CD4-positive, alpha-beta T cell treated with Interleukin-21 for 1 hour (primary cell): ENCODE data around the gene SLC24A4.

Experiments used
- DNase-seq: peaks from one replicate; pipeline ENCODE4 v3.0.0-alpha.2; 2020

Gene SLC24A4, protein sequence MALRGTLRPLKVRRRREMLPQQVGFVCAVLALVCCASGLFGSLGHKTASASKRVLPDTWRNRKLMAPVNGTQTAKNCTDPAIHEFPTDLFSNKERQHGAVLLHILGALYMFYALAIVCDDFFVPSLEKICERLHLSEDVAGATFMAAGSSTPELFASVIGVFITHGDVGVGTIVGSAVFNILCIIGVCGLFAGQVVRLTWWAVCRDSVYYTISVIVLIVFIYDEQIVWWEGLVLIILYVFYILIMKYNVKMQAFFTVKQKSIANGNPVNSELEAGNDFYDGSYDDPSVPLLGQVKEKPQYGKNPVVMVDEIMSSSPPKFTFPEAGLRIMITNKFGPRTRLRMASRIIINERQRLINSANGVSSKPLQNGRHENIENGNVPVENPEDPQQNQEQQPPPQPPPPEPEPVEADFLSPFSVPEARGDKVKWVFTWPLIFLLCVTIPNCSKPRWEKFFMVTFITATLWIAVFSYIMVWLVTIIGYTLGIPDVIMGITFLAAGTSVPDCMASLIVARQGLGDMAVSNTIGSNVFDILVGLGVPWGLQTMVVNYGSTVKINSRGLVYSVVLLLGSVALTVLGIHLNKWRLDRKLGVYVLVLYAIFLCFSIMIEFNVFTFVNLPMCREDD

DNA sequence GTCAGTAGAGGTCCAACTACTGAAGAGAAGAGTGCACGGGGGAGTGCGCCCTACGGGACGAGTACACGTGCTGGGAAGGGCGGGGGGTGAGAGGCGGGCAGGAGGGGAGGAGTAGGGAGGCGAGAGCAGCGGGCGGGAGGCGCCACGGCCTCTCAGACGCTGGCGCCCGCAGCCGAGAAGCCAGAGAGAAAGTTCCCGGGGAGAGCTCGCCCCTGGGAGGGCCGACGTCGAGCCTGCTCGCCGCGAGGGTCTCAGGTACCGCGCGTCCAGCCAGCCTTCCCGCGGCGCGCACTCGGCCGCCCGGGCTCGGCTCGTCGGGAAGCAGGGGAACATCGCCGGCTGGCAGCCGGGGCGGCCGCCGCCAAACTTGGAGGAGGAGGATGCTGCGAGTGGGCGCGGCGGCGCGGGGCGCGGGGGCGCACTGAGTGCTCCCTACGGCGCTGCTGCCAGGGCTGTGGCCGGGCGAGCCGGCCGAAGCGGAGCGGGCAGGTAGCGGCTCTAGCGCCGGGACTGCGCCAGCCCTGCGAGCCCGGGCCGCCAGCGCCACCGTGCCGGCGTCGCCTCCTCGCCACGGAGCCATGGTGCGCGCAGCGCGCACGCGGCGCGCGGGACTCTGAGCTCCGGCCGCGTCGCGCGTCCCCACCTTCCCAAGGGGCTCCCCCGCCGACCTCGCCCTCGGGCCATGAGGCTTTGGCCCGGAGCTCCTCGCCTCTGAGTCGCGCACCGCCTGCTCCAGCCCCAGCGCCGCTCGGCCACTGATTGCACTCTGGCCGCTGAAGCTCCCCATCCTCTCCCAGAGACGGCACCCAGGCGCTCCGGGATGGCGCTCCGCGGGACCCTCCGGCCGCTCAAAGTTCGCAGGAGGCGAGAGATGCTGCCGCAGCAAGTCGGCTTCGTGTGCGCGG lies at the start of gene SLC24A4:
Gene SLC24A4 (plus strand): TSS at position 155 of the 905 bp plus-strand sequence. CDS start 666 bp downstream, at position 821.
- DNase-seq = no peak

DNA sequence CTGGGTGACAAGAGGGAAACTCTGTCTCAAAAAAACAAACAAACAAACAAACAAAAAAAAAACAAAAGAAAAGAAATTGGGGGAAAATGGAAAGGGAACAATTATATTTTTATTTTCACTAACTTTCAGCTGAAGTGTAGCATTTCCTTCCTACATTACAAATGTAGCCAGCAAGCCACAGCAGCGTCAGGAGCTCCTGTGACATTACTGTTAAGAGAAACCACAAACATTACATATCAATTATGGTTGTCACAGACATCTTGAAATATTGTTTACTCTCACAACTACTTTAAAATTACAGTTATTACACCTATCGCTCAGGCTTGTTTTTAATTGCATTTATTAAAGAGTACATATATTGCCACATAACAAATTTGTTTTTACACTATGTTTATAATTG lies 49.8 kb upstream of the SLC24A4 start:
- no peak for DNase-seq

DNA sequence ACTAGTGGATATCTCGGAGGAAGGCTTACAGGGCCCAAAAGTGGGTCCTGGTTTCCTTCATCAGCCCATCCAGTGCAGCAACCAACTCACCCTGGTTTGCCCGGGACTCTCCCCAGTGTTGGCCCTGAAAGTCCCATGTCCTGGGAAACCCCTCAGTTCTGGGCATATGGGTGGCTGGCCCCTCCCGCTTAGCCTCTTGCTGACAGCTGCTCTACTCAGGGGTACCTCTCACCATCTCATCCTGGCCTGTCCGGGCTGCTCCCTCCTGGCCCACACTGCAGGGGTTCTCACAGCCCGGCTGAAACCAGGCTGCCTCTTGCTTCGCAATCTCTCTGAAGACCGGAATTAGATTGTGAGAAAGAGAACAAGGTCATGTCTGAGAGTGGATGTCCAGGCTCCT lies 48.9 kb upstream of the SLC24A4 start:
- DNase-seq = no peak

DNA sequence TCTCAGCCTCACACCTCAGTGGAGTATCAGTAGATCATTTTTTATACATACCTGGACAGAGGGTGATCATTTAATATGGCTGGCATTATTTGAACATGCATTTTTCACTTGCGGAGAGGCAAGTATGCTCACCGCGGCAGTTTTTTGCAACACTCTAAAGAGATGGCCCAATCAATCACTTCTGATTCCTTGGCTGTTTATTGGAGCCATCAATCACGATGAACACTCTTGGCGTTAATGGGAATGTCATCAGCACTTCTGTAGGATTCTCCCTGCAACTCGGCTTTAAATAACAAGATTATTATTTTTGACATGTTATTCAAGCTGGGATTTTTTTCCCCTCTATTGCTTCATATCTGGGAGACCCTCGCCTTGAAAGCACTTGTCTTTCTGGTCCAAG lies 46.9 kb upstream of the SLC24A4 start:
- no peak for DNase-seq

DNA sequence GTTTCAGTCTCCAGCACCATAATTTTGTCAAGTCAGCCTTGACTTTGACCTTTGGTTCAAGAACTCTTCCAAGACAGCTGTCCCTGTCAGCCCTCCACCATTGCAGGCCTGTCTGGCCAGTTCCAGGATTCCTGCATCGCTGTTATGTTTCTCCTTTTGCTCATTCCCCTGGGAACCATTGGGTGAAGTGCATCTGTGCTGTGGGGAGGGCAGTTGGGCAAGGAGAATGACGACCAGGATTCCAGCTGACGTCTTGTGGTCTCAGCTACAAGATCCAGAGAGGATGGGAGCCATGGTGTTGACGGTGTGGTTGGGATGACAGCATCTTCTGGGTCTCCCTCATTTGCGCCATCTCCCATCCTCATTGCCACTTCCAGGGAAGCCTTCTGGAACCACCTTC lies 45.9 kb upstream of the SLC24A4 start:
- DNase-seq = no peak

DNA sequence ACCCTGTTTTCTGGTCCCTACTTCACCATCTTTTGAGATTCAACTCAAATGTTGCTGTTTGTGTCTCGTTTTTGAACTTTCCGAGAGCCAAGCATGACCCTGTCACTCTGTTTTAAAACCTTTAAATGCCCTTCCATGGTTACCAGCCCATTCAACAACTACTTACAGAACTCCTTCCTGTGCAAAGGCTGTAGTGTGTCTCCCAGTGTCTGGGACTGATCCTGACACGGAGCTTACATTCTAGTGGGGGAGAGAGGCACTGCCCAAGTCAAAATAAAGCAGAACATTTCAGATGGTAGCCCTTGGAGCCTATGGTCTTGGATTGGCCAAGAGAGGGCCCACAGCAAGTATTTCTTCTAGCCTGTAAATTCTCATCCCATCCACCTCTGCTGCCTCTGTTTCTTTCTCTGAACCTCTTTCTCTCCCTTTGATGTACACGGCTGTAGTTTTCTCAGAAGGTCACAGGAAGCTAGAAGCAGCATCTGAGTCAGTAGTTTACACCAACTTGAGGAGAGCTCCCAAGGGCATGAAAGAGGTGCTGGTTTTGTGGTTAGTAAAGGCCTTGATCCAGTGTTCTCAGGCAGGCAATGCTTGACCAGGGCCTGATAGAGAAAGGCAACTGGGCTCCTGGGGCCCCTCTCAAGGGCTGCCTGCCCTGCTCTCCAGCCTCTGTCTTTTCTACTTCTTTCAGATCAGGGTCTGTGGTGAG lies 42.3 kb upstream of the SLC24A4 start:
- peak; percentile 0 for DNase-seq

DNA sequence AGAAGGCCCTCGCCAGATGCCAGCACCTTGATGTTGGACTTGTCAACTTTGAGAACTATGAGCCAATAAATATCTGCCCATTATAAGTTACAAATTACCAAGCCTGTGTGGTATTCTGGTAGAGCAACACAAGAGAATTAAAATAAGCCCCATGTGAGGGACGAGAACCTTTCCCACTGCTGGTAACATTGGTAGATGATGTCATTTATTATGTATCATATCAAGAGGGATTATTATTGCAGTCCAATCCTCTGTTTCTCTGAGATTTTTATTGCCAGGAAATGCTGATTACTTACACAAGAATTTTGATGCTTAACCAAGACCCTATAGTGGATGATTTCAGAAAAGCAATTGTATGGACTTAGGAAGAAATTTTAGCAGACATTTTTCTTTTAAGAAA lies 40.3 kb upstream of the SLC24A4 start:
- no peak for DNase-seq

DNA sequence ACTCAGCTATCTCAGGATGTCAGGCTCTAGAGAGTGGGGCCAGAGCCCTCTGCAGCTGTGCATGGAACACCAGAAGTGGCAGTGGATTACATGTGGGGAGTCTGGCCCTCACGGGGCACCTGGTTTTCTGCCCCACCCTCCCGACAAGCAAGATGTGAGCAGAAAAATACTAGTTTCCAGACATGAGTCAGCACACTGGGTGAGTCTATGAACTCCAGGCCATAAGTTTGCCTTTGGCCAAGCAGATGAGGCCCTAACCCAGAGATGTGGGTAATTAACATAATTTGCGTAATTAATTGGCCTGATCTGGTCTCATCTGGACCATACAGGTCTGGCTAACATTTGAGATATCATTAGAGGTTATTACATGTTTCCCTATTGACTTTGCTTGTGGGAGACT lies 37.7 kb upstream of the SLC24A4 start:
- DNase-seq = no peak

DNA sequence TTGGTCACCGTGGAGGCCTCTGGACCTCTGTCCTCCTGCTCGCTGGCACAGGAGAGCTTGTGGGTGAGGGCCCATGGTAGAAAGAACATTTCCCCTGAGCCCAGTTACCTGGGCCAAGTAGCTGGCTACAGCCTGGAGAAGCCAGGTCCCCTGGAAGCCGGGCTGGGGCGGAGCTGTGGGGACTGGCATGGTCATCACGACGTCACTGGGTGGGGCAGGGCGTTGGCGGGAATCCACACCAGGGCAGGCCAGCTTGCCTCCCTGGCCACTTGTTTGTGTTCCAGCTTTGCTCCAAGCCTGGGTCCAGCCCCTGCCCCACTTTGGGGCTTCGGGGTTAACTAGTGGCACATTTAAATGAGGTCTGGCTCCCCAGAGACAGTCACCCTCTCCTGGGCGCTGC lies 35.0 kb upstream of the SLC24A4 start:
- DNase-seq = no peak

DNA sequence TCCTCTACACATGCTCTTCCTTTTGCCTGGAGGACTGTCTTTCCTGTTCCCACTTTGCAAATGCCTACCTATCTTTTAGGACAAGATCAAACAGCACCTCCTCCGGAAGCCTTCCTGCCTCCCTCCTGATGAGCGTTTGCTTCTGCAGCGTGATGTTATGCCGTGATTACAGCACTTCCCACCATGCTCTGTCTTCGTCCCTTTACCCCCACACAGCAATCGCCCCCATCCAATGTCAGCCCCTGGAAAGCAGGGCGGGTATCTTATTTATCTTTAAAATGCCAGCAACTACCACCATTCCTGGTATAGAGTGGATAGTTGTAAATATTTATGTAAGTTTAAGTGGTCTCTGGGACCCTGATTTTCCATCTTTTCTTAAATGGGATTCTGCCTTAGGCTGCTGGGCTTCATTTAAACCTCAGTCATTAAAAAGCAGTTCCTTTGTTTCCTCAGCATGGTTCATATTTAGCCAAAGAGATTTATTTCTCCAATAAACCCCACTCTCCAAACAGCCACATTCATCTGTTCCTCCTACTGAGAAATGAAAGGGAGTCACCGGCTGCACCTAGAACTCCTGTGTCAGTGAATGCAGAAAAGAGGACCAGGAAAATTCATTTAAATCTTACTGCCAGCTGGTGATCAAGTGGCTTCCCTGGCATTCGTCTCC lies 33.8 kb upstream of the SLC24A4 start:
- no peak for DNase-seq

DNA sequence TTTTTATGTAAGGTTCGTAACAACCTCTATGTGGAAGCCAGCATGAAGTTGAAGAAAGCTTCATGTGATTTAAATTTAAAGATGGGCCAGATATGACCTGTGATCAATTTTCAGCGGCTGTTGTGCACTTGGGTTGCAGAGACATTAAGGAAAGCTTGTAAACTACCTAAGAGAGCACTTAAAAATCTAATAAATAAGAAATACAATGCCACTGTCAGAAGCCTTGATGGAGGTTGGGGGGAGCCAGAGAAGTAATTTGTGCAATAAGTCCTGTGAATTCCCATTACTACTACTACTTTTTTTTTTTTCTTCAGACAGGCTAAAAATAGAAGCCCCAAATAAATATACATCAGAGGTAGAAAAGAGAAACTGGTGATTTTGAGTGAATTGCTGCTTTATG lies 30.3 kb upstream of the SLC24A4 start:
- no peak for DNase-seq

DNA sequence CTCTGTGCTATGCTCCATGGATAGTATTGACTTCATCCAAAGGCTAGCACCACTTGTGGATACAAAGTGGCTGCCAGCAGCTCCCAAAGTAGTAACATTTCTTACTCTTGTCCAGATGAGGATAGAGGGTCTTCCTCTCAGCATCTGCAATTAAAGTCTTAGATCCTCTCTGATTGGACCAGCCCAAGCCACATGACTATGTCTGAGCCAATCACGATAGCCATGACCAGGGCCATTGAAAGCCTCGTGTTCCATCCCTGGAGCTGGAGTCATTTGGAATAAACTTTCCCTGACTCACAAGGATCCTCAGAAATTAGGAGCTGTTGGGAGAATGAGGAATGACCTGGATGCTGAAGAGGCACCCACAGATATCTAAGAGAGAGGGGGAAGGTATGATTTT lies 28.5 kb upstream of the SLC24A4 start:
- DNase-seq = no peak

DNA sequence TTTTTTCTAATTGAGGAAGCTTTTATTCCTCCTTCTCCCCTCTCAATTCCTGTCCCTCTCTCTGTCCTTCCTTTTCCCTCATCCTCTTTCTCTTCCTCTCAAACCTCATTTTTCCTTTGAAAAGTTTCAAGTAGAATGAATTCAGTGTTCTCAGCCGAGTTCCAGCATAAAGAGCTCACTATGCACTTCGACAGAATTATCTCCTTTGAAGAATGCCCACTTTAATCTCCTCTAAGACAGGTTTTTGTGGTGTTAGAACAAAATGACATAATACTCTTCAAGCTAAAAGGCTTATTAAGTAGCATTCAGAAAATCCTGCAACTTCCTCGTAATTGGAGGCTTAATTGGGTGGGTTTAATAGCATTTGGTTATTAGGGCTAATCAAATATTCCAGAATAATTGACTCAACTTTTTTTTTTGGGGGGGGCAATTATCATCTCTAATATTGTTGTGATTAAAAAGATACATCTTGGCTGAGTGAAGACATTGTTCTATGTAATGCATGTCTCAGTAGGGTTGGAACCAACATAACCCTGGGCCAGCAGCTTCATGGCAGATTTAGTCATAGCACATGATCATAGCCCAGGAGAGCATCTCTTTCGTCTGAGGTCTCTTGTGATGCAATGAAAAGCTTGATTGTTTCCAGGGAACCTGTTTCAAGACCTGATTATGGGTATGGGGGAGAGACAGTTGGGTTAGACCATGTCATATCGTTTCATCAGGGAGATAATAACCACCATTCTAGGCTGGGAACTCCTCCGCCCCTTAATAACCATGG lies 25.0 kb upstream of the SLC24A4 start:
- no peak for DNase-seq

DNA sequence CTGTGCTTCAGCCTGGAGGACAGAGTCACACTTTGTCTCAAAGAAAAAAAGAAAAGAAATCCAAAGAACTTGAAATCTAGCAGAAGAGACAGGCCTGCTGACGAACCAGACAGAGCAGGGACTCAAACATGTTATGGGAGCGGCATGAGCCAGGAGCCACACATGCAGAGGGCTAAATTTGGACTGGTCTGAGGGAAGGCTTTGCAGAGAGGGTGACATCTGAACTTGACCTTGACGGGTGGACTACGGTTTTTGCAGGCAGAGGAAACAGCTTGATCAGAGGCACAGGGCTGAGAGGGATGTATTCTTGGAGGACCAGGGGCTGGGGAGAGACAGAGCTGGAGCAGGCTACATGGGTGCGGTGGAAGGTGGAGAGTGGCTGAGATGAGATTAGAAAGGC lies 20.5 kb upstream of the SLC24A4 start:
- DNase-seq = no peak

DNA sequence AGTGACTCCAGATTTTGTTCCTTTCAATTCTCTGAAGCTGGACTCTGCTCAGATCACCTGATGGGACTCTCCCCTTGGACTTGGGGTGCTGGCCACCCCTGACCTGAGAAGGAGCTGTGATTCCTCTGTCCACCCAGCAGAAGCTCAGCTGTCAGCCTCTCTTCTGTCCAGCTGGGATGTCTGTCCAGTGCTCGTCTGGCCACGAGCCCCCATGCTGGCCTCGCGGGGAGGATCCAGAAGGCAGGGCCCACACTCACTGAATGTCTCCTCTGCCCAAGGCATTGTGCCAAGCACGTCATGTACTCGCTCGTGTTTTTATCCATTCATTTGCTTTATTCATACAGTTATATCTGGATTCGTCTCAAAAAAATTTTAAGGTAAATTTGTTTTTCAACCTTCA lies 14.2 kb upstream of the SLC24A4 start:
- DNase-seq = no peak

DNA sequence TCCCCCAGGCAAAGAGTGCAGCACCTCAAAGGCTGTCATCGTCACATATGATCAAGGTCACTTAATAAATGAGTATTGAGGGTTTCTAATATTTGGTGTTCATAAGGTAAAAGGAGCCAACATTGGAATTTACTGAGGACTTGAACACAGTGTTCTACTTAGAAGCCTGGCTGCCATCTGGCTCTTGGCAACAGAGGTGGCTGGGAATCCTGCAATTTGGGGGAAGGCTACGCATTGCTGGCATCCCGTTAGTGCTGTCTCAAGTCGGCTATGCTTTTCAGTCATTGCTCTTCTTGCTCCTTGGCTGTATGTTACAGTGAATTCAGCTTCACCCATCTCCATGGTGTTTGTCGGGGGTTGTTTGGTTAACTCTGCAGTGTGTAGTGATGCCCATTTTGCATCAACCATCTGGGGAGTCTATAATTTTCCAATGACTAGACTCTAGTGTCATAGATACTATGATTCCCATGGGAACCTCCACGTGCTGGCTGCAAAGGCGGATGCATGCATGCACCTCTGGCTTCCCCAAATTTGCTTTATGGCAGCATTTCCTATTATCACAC lies 12.9 kb upstream of the SLC24A4 start:
- no peak for DNase-seq

DNA sequence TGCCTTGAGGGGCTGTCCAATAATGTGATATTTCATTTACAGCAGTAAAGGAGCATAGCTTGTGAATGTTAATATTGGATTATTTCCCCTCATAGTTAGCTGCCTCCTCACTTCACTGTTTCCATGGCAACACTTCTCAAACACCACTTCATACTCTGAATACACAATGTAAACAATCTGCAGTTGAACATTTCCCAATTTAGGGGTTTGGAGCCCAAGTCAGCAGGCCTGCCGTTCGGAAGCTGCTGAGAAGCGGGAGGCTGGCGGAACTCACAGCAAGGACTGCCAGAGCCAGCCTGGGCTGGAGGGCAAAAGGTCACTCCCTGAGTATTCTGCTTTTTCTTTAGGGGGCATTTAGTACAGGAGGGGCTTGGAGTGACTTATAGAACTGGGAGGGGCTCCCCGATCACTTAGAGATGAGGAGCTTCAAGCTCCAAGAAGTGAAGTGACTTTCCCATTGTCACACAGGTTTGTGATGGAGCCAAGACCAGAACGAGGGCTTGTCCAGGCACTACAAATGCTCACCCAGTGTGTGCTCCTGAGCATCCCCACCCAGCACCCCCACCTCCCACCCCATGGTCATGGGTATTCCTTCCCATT lies 12.1 kb upstream of the SLC24A4 start:
- DNase-seq = no peak

DNA sequence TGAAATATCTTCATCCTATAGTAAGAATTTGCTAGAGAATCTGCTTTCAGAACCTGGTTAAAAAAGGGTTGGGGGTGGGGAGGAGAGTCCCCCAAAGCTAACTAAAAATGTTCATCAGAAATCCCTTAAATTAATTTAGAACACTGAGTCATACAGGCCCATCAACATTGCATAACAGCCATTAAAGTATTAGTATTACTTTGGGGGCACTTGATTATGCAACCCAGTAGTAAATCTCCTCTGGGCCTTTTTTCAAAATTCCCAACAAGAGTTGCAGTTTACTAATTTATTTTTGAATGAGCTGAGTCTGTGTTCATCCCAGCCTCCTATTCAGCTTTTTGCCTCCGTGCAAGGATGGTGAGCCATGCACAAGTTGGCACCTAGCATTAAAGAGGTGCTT lies 8.8 kb upstream of the SLC24A4 start:
- DNase-seq = no peak

DNA sequence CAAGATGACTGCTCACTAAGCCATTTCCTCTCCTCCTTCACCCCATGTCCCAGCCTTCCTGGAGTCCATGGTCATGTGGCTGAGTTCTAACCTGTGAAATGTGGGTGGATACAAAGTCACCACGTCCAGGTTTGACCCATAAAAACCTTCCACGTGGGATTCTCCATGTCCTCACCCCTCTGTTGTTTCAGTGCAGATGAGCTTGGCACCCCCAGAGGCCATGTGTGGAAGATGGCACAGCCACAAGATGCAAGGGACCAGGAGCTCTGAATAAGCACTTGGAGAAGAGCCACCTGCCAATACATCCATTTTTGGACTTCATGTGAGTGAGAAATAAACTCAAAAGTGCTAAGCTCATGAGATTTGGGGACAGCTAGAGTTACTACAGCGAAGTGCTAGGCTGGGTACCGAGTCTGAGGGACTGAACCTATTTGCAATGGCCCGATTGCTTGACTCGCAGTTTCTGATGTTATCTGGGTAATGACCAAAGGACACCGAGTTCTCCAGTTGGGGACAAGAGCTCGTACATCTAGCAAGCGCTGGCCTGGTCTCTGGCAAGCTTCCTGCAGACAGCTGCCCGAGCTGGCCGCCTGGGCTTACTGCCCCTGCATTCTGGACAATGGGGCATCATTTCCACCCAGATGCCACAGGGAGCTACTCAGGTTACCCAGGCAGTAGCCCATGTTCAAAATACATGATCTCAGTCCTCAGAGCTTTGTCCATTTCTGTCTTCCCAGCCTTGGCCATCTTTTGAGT lies 7.7 kb upstream of the SLC24A4 start:
- no peak for DNase-seq

DNA sequence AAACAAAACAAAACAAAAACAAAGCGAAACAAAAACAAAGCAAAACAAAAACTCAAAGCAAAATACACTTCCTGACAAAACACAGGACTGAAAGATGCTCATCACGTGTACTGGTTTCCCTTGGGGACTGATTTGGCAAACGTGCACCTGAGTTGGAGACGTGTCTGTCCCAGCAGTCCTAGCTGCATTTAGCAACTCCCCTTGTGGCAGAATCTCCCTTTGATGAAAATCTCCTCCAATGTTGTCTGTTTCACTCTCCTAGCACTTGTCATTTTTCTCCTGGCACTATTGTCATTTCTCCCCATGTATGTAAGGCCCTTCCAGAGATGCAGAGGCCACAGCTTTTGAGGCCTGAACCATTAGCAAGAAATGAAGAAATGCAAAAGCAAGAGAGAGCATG lies 6.8 kb upstream of the SLC24A4 start:
- DNase-seq = no peak
